ENCODE measurements around the gene TNFRSF14. TPM values are rescaled to one million over a fixed set of nuclear protein-coding genes. Genes with fewer than 3 reads are reported as not detected.
A peak's percentile ranks its signal among the peaks of the same experiment; 100 is the strongest.

Gene TNFRSF14
- total RNA-seq, 1 donor from 2014 or later: 0.36 TPM

DNA sequence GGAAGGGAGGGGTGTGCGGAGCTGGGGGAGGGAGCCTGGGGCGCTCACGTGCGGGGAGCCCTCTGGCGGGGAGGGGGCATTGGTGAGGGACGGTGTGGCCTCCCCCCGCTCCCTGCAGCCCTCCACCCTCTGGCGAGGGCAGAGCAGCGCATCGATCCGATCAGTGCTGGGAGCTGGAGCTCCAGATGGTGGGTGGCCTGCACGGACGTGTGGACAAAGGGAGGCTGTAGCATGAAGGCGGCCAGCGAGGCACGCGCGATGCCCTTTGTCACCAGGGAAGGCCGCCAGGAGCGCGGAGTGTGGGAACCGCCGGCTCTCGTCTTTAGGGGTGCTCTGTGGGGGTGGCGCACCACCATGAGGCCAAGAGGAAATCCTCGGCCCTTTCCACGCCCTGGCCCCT, 20.7 kb upstream of the TNFRSF14 start:
- Histone ChIP-seq H2AFZ (ENCODE audit: low read depth, low read length) (no peak overlapping the region), H4K20me1 (ENCODE audit: insufficient read depth, low read length) (no peaks in the 10 kb centered on the region), H3K36me3 (ENCODE audit: insufficient read depth, low read length) (no peaks in the 10 kb centered on the region), H3K4me1 (ENCODE audit: insufficient read depth, low read length) (peaks cover 38% of the 10 kb centered on the region), H3K4me2 (ENCODE audit: low read length) (peak overlapping the region; percentile 72), H3K4me3 (ENCODE audit: insufficient read depth, low read depth, low read length) (no peak overlapping the region), H3K79me2 (ENCODE audit: insufficient read depth, low read length) (no peaks in the 10 kb centered on the region), H3K27me3 (ENCODE audit: insufficient read depth, low read length) (peaks cover 8% of the 10 kb centered on the region), H3K27ac (ENCODE audit: low read depth, low read length) (no peak overlapping the region), H3K9me3 (ENCODE audit: insufficient read depth, low read depth, low read length) (no peaks in the 10 kb centered on the region), H3K9ac (ENCODE audit: low read length) (no peak overlapping the region)
- no peak overlapping the region for H3K4me3 Mint-ChIP-seq (ENCODE audit: unreplicated experiment)
- H3K36me3 Mint-ChIP-seq (ENCODE audit: low read depth, unreplicated experiment): no peaks in the 10 kb centered on the region
- TF ChIP-seq, protein P1, sequence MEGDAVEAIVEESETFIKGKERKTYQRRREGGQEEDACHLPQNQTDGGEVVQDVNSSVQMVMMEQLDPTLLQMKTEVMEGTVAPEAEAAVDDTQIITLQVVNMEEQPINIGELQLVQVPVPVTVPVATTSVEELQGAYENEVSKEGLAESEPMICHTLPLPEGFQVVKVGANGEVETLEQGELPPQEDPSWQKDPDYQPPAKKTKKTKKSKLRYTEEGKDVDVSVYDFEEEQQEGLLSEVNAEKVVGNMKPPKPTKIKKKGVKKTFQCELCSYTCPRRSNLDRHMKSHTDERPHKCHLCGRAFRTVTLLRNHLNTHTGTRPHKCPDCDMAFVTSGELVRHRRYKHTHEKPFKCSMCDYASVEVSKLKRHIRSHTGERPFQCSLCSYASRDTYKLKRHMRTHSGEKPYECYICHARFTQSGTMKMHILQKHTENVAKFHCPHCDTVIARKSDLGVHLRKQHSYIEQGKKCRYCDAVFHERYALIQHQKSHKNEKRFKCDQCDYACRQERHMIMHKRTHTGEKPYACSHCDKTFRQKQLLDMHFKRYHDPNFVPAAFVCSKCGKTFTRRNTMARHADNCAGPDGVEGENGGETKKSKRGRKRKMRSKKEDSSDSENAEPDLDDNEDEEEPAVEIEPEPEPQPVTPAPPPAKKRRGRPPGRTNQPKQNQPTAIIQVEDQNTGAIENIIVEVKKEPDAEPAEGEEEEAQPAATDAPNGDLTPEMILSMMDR (IDR thresholded peaks at IDR 0.05; ENCODE audit: insufficient read depth, low read depth, low read length): no peak
- TF ChIP-seq EZH2 (IDR thresholded peaks at IDR 0.05; ENCODE audit: insufficient read depth, low read length): no peak
- no peak overlapping the region for H3K27ac Mint-ChIP-seq (ENCODE audit: unreplicated experiment)
- DNase-seq (ENCODE audit: low read depth): no peak
- FAIRE-seq: no peak
- H3K4me1 Mint-ChIP-seq (ENCODE audit: low read depth, unreplicated experiment): peaks cover 10% of the 10 kb centered on the region
- H3K9me3 Mint-ChIP-seq (ENCODE audit: unreplicated experiment): no peaks in the 10 kb centered on the region
- peaks cover 46% of the 10 kb centered on the region for H3K27me3 Mint-ChIP-seq (ENCODE audit: low read depth, unreplicated experiment)

DNA sequence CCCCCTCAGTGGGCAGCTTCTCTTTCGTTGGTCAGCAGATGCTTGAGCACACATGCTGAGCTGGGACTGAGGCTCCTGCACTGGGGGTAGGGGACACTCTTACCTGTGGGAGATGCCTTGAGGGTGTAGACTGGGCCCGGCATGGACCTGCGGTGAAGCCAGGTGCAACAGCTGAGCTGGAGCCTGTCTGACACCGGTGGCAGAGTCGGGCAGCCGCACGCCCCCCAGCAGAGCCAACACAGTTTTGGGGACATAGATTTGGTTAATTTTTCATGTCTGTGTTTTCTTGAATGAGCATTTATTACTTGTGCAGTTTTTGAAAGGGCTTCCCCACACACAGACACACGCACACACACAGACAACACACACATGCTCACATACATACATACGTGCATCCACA, 20.2 kb upstream of the TNFRSF14 start:
- H2AFZ ChIP-seq (ENCODE audit: low read depth, low read length): no peak overlapping the region
- no peak overlapping the region for H3K4me3 ChIP-seq (ENCODE audit: insufficient read depth, low read depth, low read length)
- H3K79me2 ChIP-seq (ENCODE audit: insufficient read depth, low read length): no peaks in the 10 kb centered on the region
- H3K4me3 Mint-ChIP-seq (ENCODE audit: unreplicated experiment): no peak overlapping the region
- H3K9me3 Mint-ChIP-seq (ENCODE audit: unreplicated experiment): no peaks in the 10 kb centered on the region
- H3K4me1 ChIP-seq (ENCODE audit: insufficient read depth, low read length): peaks cover 34% of the 10 kb centered on the region
- peaks cover 5% of the 10 kb centered on the region for H3K27me3 ChIP-seq (ENCODE audit: insufficient read depth, low read length)
- H3K9ac ChIP-seq (ENCODE audit: low read length): no peak overlapping the region
- FAIRE-seq (no peak), DNase-seq (ENCODE audit: low read depth) (no peak)
- no peaks in the 10 kb centered on the region for H3K36me3 ChIP-seq (ENCODE audit: insufficient read depth, low read length)
- H3K27ac ChIP-seq (ENCODE audit: low read depth, low read length): no peak overlapping the region
- H4K20me1 ChIP-seq (ENCODE audit: insufficient read depth, low read length): no peaks in the 10 kb centered on the region
- H3K27me3 Mint-ChIP-seq (ENCODE audit: low read depth, unreplicated experiment): peaks cover 44% of the 10 kb centered on the region
- no peaks in the 10 kb centered on the region for H3K9me3 ChIP-seq (ENCODE audit: insufficient read depth, low read depth, low read length)
- no peak overlapping the region for H3K4me2 ChIP-seq (ENCODE audit: low read length)
- no peak overlapping the region for H3K27ac Mint-ChIP-seq (ENCODE audit: unreplicated experiment)
- no peaks in the 10 kb centered on the region for H3K36me3 Mint-ChIP-seq (ENCODE audit: low read depth, unreplicated experiment)
- H3K4me1 Mint-ChIP-seq (ENCODE audit: low read depth, unreplicated experiment): peaks cover 10% of the 10 kb centered on the region
- TF ChIP-seq, protein P1 (IDR thresholded peaks at IDR 0.05; ENCODE audit: insufficient read depth, low read depth, low read length): no peak
- TF ChIP-seq EZH2 (IDR thresholded peaks at IDR 0.05; ENCODE audit: insufficient read depth, low read length): no peak

DNA sequence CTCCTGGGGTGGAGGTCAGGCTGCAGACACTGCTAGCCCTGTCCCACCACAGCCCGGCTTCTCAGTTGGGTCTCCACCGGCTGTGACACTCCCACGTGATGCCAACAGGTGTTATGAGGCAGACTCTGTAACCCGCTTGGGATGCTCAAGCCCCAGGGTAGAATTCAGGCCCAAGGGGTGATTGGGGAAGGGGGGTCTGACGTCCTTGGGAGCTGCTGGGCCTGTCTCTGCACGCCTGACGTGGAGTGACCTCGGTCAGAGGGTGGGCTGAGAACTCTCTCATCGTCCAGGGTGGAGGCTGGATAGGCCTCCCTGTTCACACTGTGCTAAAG, 18.4 kb upstream of the TNFRSF14 start:
- Mint-ChIP-seq H3K4me3 (ENCODE audit: unreplicated experiment) (no peak overlapping the region), H3K27me3 (ENCODE audit: low read depth, unreplicated experiment) (peaks cover 36% of the 10 kb centered on the region), H3K27ac (ENCODE audit: unreplicated experiment) (no peak overlapping the region), H3K4me1 (ENCODE audit: low read depth, unreplicated experiment) (peaks cover 10% of the 10 kb centered on the region), H3K9me3 (ENCODE audit: unreplicated experiment) (no peaks in the 10 kb centered on the region), H3K36me3 (ENCODE audit: low read depth, unreplicated experiment) (no peaks in the 10 kb centered on the region)
- H3K27ac ChIP-seq (ENCODE audit: low read depth, low read length): no peak overlapping the region
- H3K9ac ChIP-seq (ENCODE audit: low read length): no peak overlapping the region
- H2AFZ ChIP-seq (ENCODE audit: low read depth, low read length): no peak overlapping the region
- no peaks in the 10 kb centered on the region for H3K36me3 ChIP-seq (ENCODE audit: insufficient read depth, low read length)
- no peak for FAIRE-seq
- H3K9me3 ChIP-seq (ENCODE audit: insufficient read depth, low read depth, low read length): no peaks in the 10 kb centered on the region
- no peaks in the 10 kb centered on the region for H4K20me1 ChIP-seq (ENCODE audit: insufficient read depth, low read length)
- H3K4me3 ChIP-seq (ENCODE audit: insufficient read depth, low read depth, low read length): no peak overlapping the region
- no peak overlapping the region for H3K4me2 ChIP-seq (ENCODE audit: low read length)
- H3K27me3 ChIP-seq (ENCODE audit: insufficient read depth, low read length): peaks cover 2% of the 10 kb centered on the region
- no peak for TF ChIP-seq EZH2 (IDR thresholded peaks at IDR 0.05; ENCODE audit: insufficient read depth, low read length)
- TF ChIP-seq, protein P1 (IDR thresholded peaks at IDR 0.05; ENCODE audit: insufficient read depth, low read depth, low read length): no peak
- no peaks in the 10 kb centered on the region for H3K79me2 ChIP-seq (ENCODE audit: insufficient read depth, low read length)
- peaks cover 33% of the 10 kb centered on the region for H3K4me1 ChIP-seq (ENCODE audit: insufficient read depth, low read length)
- no peak for DNase-seq (ENCODE audit: low read depth)
